ENCODE data around the gene PAXIP1.

PAXIP1 gene

DNA sequence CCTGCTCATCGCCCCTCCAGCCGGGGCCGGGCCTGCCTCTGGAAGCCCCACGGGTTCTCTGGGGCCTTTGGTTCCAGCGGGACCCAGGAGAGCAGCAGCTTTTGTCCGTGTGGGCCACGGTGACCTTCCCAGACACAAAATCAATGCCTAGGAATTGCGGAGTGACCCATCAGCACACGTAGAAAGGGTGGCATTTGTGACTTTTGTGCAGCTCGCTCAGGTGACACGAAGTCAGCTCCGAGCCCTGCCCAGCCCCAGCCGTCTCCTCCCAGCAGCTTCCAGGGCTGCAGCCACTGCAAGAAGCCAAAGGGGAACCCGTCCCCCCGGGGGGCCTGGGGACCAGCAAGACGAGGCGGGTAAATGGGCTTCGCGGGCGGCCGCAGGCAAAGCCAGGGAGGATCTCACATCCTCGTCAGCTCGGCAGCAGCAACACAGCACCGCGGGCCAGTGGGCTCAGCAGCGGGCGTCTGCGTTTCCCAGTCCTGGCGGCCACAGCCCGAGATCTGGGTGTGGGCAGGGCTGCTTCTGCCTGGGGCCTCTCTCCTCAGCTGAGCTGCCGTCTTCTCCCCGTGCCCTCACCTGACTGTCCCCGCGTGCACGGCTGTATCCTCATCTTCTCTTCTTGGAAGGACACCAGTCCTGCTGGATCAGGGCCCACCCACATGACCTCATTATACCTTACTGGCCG lies 88.5 kb downstream of the PAXIP1 start:
- Histone ChIP-seq H3K4me1 (ENCODE audit: control insufficient read depth in 2 of 2, insufficient read depth in 1 of 2, low read depth in 1 of 2, low read length in 2 of 2) (peaks cover 2 to 5% of the 10 kb centered on the region in 2 donors), H3K23ac (ENCODE audit: low read depth, low read length, poor library complexity) (peak overlapping the region; percentile 34), H3K9ac (ENCODE audit: low read depth, low read length, poor library complexity) (no peak overlapping the region), H2BK5ac (ENCODE audit: low read length) (no peak overlapping the region), H3K9me3 (replicated peaks in 1 of 2; ENCODE audit: control insufficient read depth in 2 of 2, insufficient read depth in 1 of 2, low read depth in 1 of 2, low read length in 2 of 2) (peaks cover 0 to 3% of the 10 kb centered on the region in 2 donors), H2BK120ac (ENCODE audit: low read depth, low read length) (no peak overlapping the region), H3K18ac (ENCODE audit: low read length) (peak overlapping the region; percentile 71), H3K4ac (ENCODE audit: low read length) (no peak overlapping the region), H3K14ac (ENCODE audit: low read length) (no peak overlapping the region), H3K79me1 (ENCODE audit: low read depth, low read length) (no peaks in the 10 kb centered on the region), H3K36me3 (replicated peaks in 1 of 2; ENCODE audit: control insufficient read depth in 2 of 2, insufficient read depth in 2 of 2, low read length in 2 of 2) (no peaks in the 10 kb centered on the region), H4K8ac (ENCODE audit: low read depth, low read length) (no peak overlapping the region), H4K91ac (ENCODE audit: low read depth, low read length, poor library complexity) (no peak overlapping the region), H2BK12ac (ENCODE audit: low read length) (no peak overlapping the region), H3K27ac (replicated peaks; ENCODE audit: low read length) (no peak overlapping the region), H2BK15ac (ENCODE audit: low read length) (peak overlapping the region; percentile 84), H3K4me3 (ENCODE audit: low read length in 2 of 2) (no peak overlapping the region), H2AK5ac (ENCODE audit: low read depth, low read length) (peak overlapping the region; percentile 54), H3K27me3 (ENCODE audit: control insufficient read depth in 3 of 3, insufficient read depth in 3 of 3, low read depth in 1 of 3, low read length in 3 of 3) (peaks cover 3 to 24% (median 12%) of the 10 kb centered on the region in 3 experiments), H3K4me2 (ENCODE audit: insufficient read depth, low read length, poor library complexity, severe bottlenecking) (peak overlapping the region; percentile 41), H2AFZ (ENCODE audit: low read length) (peak overlapping the region; percentile 92)
- DNase-seq (ENCODE audit: low spot score) = no peak
- no CpG with 5 or more reads among the region's 36 CpGs for WGBS, 2 donors (ENCODE audit: extremely low coverage in 2 of 2, insufficient read length in 2 of 2, insufficient replicate concordance in 1 of 2)

DNA sequence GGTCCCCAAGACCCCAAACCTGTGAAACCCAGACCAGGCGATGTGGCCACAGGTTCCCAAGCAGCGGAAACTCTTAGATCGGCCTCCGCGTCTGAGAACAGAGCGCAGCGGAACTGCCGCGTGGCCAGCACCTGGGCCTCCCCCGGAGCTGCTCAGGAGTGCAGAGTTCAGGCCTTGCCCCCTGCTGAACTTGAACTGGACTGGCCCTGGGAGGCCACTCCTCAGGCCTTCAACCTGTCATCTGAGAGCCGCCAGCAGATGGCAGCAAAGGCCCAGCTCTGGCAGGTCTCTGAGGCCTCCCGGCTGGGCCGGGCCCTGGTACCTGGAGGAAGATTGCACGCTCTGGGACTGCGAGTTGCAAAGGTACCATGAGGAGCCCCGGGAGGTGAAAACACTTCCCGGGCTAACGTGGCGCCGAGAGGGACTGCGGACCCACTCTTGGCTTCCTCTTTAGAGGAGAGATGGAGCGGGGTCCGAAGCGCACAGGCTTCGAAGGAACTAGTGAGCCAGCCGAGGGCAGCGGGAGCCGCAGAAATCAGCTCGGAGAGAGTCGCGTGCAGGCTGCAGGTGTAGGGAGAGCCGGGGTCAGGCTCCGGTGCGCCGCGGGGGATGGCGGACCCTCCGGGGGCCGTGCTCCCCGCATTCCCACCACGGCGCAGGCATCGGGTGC lies 89.2 kb downstream of the PAXIP1 start:
- Histone ChIP-seq H4K91ac (ENCODE audit: low read depth, low read length, poor library complexity) (no peak overlapping the region), H2BK120ac (ENCODE audit: low read depth, low read length) (no peak overlapping the region), H3K9me3 (replicated peaks in 1 of 2; ENCODE audit: control insufficient read depth in 2 of 2, insufficient read depth in 1 of 2, low read depth in 1 of 2, low read length in 2 of 2) (peaks cover 0 to 3% of the 10 kb centered on the region in 2 donors), H3K23ac (ENCODE audit: low read depth, low read length, poor library complexity) (no peak overlapping the region), H2AFZ (ENCODE audit: low read length) (peak overlapping the region; percentile 92), H3K18ac (ENCODE audit: low read length) (peak overlapping the region; percentile 71), H3K4me3 (ENCODE audit: low read length in 2 of 2) (no peak overlapping the region), H3K27ac (replicated peaks; ENCODE audit: low read length) (no peak overlapping the region), H3K4ac (ENCODE audit: low read length) (no peak overlapping the region), H4K8ac (ENCODE audit: low read depth, low read length) (no peak overlapping the region), H3K79me1 (ENCODE audit: low read depth, low read length) (no peaks in the 10 kb centered on the region), H3K27me3 (ENCODE audit: control insufficient read depth in 3 of 3, insufficient read depth in 3 of 3, low read depth in 1 of 3, low read length in 3 of 3) (peaks cover 3 to 24% (median 12%) of the 10 kb centered on the region in 3 experiments), H2BK15ac (ENCODE audit: low read length) (peak overlapping the region; percentile 84), H2AK5ac (ENCODE audit: low read depth, low read length) (no peak overlapping the region), H3K4me2 (ENCODE audit: insufficient read depth, low read length, poor library complexity, severe bottlenecking) (peak overlapping the region; percentile 41), H3K4me1 (ENCODE audit: control insufficient read depth in 2 of 2, insufficient read depth in 1 of 2, low read depth in 1 of 2, low read length in 2 of 2) (peaks cover 2 to 5% of the 10 kb centered on the region in 2 donors), H3K14ac (ENCODE audit: low read length) (no peak overlapping the region), H3K9ac (ENCODE audit: low read depth, low read length, poor library complexity) (no peak overlapping the region), H2BK5ac (ENCODE audit: low read length) (no peak overlapping the region), H2BK12ac (ENCODE audit: low read length) (no peak overlapping the region), H3K36me3 (replicated peaks in 1 of 2; ENCODE audit: control insufficient read depth in 2 of 2, insufficient read depth in 2 of 2, low read length in 2 of 2) (no peaks in the 10 kb centered on the region)
- no CpG with 5 or more reads among the region's 43 CpGs for WGBS, 2 donors (ENCODE audit: extremely low coverage in 2 of 2, insufficient read length in 2 of 2, insufficient replicate concordance in 1 of 2)
- peak; percentile 81 for DNase-seq (ENCODE audit: low spot score)

DNA sequence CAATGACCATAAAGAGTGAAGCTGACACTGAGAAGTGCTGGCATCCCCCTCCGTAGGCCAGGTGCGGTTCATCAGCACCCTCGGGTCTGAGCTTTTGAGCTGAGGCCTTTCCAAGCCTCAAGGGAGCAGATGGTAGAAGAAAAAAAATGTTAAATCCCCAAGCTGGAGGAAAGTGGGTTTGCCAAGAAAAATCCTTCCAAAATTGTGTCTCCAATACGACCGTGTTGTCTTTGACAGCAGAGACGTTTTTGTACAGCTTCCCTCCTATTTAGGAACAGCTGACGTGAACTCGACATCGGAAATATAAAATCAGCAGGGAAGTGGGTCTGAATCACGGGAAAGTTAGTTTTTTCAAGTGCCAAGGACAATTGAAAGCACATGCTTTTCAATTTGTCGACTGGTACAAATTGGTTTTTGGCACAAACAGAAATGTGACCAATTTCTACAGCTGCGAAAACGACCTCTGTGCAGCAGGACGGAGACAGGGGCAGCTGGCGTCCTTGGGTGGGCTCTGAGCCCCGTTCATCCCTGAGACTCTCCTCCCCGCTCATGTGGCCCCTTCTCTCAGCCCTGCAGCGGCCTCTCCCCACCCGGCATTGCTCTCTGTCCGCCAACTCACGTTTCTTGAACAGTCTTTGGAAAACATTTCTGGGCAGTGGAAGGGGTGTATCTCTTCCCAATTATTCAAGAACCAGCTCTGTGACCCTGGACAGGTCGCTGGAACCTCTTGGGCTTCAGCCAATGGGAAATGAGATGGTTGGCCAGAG lies 89.9 kb downstream of the PAXIP1 start:
- Histone ChIP-seq H3K9ac (ENCODE audit: low read depth, low read length, poor library complexity) (no peak overlapping the region), H3K27ac (replicated peaks; ENCODE audit: low read length) (no peak overlapping the region), H2BK5ac (ENCODE audit: low read length) (no peak overlapping the region), H3K4ac (ENCODE audit: low read length) (no peak overlapping the region), H3K4me3 (ENCODE audit: low read length in 2 of 2) (no peak overlapping the region), H3K4me1 (ENCODE audit: control insufficient read depth in 2 of 2, insufficient read depth in 1 of 2, low read depth in 1 of 2, low read length in 2 of 2) (peaks cover 2 to 5% of the 10 kb centered on the region in 2 donors), H2AK5ac (ENCODE audit: low read depth, low read length) (no peak overlapping the region), H3K9me3 (replicated peaks in 1 of 2; ENCODE audit: control insufficient read depth in 2 of 2, insufficient read depth in 1 of 2, low read depth in 1 of 2, low read length in 2 of 2) (peaks cover 0 to 3% of the 10 kb centered on the region in 2 donors), H3K4me2 (ENCODE audit: insufficient read depth, low read length, poor library complexity, severe bottlenecking) (no peak overlapping the region), H2BK12ac (ENCODE audit: low read length) (no peak overlapping the region), H3K18ac (ENCODE audit: low read length) (no peak overlapping the region), H3K23ac (ENCODE audit: low read depth, low read length, poor library complexity) (no peak overlapping the region), H2BK120ac (ENCODE audit: low read depth, low read length) (no peak overlapping the region), H4K8ac (ENCODE audit: low read depth, low read length) (no peak overlapping the region), H3K14ac (ENCODE audit: low read length) (no peak overlapping the region), H3K27me3 (ENCODE audit: control insufficient read depth in 3 of 3, insufficient read depth in 3 of 3, low read depth in 1 of 3, low read length in 3 of 3) (peaks cover 3 to 24% (median 12%) of the 10 kb centered on the region in 3 experiments), H2BK15ac (ENCODE audit: low read length) (no peak overlapping the region), H2AFZ (ENCODE audit: low read length) (no peak overlapping the region), H4K91ac (ENCODE audit: low read depth, low read length, poor library complexity) (no peak overlapping the region), H3K79me1 (ENCODE audit: low read depth, low read length) (no peaks in the 10 kb centered on the region), H3K36me3 (replicated peaks in 1 of 2; ENCODE audit: control insufficient read depth in 2 of 2, insufficient read depth in 2 of 2, low read length in 2 of 2) (no peaks in the 10 kb centered on the region)
- no CpG with 5 or more reads among the region's 22 CpGs for WGBS, 2 donors (ENCODE audit: extremely low coverage in 2 of 2, insufficient read length in 2 of 2, insufficient replicate concordance in 1 of 2)
- no peak for DNase-seq (ENCODE audit: low spot score)

All from neuronal stem cell (in vitro differentiated cells).